Stimulated activated CD8-positive, alpha-beta memory T cell treated with anti-CD3 and anti-CD28 coated beads, Interleukin-4, amount 100 ng/mL, for 48 hours (primary cell): ENCODE data around the gene STRA6.

Source experiments
- DNase-seq: peaks from one replicate; pipeline ENCODE4 v3.0.0-alpha.2; 2020

The STRA6 gene, protein sequence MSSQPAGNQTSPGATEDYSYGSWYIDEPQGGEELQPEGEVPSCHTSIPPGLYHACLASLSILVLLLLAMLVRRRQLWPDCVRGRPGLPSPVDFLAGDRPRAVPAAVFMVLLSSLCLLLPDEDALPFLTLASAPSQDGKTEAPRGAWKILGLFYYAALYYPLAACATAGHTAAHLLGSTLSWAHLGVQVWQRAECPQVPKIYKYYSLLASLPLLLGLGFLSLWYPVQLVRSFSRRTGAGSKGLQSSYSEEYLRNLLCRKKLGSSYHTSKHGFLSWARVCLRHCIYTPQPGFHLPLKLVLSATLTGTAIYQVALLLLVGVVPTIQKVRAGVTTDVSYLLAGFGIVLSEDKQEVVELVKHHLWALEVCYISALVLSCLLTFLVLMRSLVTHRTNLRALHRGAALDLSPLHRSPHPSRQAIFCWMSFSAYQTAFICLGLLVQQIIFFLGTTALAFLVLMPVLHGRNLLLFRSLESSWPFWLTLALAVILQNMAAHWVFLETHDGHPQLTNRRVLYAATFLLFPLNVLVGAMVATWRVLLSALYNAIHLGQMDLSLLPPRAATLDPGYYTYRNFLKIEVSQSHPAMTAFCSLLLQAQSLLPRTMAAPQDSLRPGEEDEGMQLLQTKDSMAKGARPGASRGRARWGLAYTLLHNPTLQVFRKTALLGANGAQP

DNA sequence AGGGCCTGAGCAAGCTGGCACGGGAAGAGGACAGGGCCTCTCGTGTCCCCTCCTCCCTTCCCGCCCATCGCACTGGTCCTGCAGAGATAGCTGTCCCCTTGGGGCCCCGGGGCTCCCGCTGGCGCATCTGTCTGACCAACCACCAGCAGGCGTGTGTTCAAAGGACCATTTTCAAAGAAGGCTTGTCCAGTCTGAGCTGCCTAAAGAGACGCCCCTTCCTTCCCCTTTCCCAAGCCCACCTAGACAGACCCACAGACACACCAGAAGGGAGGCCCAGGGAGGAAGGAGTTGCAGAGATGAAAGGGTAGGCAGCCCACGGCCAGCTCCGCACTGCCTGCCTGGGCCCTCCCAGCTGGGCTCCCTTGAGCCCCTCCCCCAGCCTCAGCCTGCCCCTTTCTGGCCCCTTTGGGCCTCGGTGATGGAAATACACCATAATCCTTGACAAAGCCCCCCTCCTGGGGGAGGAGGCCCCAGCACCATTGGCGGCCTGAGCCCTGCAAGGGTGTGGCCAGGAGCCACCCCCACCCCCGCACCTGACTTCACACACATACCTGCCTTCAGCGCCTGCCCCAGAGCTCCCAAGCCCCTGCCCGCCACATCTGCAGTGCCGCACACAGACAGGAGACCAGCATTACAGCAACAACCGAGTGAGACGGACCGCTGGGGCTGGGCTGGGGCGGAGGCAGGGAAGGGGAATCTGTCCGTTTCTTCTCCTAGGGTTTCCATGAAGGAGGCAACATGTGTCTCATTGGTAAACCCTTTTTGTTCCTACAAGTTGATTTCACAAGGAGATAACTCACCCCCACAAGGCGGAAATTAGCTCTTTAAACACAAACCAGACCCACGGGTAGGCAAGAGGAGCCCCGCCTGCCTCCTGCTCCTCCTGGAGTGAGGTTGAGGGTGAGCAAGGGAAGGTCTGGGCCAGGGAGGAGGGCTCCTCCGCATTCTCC is at the start of gene STRA6:
TSS of gene STRA6 (minus strand) at position 336 of the 950 bp plus-strand sequence. CDS start 520 bp downstream, outside the sequence.
- DNase-seq = peak; percentile 32

DNA sequence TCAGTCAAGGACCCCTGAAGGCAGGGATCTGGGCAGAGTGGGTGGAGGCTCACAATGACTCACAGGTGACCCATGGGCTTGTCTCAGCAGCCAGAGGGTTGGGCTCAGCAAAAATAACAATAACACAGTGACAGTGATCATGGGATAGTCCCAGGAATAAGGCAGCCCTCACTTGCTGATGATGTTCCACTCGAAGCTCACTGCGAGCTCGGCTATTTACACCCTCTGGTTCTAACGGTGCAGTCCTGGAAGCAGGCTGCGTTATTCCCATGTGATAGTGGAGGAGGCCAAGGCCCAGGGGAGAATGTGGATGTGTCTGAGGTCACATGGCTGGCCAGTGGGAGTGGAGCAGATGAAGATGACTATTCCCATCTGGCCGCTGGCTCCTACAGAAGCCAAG is 49.7 kb upstream of the STRA6 start:
- DNase-seq = no peak

DNA sequence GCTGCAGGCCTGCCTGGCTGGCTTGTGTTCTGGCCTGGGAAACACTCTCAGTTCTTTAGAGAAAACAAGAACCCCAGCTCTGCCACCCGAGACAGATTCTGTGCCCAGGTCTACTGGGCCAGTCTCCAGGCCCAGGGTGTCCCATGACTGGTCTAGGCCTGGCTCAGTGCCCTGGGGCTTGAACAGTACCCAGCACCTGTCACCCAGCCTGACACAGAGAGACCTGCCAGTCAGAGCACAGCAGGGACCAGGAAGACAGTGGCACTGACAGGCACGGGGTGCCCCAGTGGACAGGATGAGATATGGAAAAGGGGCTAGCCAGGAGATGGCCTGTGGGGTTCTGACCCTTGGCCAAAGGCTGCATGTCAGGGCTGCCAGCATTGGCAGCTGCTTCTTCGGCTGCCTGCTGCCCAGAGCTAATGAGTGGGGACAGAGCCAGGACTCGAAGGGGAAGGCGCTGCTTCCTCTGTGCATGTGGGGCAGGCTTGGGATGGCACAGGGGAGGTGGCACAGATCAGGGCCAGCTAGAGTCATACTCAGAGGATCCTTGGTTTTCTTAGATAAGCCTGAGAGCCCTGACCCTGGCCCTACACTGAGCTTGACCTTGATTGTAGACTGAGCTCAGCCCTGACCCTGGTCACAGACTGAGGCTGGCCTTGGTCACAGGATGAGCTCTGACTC is 48.7 kb upstream of the STRA6 start:
- no peak for DNase-seq

DNA sequence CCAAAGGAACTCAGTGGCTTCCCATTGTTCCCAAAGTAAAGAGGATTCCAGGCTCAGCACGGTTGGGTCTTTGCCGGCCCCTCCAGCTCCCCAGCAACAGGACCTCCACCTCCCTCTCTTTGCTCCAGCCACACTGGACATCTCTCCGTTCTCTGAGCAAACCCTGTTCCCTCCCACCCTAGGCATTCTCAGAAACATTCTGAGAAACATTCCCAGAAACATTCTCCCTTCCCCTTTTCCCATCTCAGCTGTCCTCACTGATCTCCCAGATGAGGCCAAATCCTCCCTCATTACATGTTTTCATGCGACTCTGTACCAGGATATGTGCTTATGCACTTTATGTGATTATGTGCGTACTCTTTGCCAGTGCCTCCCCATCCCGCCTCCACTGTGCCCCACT is 47.7 kb upstream of the STRA6 start:
- no peak for DNase-seq

DNA sequence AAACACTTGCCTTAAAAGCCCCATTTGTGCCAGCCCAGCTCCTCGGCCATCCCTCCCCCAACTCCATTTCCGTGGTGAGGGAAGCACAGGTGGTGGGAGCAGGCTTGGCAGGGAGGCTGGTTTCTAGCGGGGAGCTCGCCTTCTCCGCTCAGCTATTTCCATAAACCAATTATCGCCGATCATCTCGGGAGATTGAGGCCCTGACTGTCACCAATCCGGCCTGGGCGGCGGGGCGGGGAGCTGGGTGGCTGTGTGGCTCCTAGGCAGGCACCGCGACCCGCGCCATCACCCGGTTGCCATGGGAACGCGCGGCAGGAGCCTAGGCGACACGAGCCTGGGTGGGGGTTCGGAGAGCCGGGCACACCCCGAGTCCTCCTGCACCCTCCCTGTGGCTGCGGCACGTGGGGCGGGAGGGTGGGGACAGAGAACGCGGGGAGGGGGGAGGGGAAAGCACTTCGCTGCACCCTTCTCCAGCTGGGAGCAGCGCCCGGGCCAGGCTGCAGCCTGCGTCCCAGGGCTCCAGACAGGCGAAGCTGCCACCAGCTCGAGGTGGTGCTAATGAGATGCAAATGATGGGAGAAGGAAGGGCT is 42.9 kb upstream of the STRA6 start:
- peak; percentile 44 for DNase-seq

DNA sequence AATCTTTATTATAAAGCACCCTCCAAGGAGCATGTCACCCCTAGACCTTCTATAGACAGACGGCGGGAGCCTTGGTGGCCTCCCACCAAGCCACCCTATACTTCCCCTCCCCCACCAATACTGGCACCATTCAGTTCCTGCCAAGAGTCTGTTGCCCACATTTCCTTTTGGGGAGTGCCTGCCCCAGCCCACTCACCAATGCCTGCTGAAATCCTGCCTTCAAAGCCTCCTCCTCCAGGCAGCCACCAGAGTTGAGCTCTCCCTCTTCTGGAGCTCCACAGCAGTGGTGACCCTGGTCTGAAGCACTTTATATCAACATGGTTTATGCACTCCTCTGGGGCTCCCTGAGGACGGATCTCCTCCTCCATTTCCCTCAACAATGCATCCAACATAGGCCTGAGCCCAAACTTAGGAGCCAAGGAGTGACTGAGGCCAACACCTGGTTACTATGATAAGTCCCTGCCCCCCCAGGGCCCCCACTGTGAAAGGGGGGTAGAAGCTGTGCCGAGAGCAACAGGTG is 42.3 kb upstream of the STRA6 start:
- DNase-seq = no peak

DNA sequence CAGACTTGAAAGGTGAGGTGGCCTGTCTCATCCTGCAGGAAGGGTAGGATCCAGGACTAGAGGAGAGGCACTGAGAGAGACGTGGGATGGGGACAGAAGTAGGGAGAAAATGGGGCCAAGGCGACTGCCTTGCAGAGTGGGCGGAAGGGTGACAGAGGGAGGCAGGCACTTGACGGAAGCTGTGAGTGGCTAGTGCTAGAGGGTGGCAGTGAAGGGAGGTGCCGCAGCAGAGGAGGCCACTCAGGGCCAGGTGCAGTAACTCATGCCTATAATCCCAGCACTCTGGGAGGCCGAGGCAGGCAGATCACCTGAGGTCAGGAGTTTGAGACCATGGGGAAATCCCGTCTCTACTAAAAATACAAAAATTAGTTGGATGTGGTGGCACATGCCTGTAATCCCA is 40.8 kb upstream of the STRA6 start:
- DNase-seq = no peak

DNA sequence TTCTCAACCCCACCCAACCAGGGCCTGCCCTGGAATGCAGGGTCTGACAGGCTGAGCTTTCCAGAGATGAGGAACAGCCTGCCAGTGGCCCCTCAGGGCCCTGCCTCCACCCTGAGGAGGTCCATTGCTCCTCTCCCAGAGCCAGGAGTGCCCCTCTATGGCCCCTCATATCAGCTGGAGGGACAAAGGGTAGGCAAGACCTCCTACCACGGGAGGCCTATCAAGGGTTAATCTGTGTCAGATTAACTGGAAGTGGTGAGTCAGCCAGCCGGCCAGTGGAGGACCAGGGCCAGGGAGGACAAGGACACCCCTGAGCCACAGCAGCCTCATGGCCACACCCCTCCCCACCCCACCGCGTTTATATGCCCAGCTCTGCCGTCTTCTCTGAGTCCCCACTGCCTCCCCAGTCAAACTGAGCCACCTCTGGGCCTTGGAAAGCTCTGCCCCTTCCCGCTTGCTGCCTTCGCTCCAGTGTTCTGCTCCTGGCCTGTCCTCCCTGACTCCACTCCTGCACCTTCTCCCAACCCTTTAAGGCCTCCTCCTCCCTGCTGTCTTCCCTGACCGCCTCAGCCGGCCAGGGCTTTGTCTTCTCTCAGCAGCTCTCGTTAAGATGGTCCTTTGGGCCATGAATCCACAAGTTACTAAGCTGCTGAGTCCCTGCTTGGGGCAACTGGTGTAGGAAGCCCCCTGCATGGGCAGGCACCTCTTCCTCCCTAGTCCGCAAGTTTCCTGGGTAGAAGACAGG is 40.0 kb upstream of the STRA6 start:
- DNase-seq = no peak

DNA sequence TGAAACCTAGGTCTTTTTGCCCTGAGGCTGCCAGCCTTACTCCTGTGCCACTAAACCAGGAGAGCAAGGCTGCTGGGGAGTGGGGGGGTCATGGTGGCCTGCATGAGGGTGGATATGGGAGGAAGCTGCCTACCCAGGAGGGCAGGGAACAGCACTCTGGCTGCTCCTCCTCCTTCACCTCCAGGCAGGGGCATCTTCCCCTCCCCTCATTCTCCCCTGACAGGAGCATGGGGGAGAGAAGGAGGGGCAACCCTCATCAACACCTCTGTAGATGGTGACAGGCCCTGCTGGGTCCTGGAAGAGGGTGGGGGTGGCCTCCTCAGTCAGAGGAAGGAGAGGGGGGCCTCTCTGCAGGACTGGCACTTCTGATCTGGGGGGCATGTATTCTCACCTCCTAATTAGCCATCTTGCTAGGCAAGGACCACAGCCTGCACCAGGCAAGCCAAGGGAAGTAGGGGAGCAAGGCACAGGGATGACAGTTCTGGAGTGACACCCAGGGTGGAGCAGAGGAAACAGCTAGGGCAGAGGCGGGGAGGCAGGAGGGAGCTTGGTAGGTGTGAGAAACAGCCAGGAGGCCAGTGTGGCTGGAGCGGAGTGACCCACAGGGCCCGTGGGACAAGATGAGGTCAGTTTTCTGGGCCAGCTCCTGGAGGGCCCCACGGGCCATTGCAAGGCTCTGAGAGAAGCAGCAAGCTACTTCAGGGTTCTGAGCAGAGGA is 38.5 kb upstream of the STRA6 start:
- no peak for DNase-seq

DNA sequence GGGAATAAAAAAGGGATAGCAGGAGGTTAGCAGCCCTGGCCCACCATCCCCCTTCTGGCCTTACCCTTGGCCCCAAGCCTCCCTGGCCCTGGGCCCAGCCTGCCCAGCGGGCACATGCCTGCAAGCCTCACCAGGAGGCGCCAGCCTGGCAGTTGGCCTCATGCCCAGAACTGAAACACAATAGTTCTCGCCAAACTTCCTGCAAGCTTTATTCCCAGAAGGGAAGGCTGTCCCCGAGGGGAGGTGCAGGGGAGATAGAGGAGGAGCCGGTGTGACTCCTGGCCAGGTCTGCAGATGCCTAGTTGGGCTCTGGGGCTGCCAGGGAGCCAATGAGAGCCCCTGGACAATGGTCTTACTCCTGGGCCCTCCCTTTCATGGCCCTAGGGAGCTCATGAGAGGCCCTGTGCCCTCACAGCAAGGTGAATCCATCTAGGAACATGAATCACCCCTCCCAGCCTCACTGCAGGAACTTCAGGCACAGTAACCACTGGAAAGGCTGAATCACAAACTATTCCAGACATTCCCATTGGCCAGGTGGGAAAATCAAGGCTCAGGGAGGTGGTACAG is 37.5 kb upstream of the STRA6 start:
- DNase-seq = no peak

DNA sequence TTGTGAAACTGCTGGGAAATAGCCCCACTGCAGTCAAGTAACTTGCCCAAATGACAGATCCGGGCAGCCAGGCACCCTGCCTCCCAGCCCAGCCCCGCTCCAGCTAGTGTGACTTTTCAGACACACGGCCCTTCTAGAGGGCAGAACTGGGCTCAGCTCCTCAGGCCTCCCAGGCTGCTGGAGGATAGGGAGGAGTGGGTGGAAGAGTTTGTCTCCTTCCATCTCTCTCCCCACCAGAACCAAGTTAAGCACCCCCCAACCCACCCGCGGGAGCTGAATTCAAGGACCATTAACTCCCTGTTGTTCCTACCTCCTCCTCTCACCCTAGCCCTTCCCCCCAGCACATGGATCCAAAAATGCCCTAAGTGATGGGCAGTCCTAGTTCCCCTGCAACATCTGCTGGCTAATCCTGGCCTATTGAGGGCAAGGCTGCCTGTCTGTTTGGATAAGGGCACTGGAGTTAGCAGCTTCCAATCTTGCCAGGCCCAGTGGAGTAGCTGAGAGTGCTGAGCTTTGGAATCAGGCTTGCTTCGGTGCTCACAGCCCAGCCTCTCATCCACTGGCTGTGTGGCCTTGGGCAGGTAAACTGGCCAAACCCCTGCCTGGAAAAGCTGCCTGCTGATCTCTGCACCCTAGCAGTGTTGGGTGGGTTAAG is 36.6 kb upstream of the STRA6 start:
- no peak for DNase-seq

DNA sequence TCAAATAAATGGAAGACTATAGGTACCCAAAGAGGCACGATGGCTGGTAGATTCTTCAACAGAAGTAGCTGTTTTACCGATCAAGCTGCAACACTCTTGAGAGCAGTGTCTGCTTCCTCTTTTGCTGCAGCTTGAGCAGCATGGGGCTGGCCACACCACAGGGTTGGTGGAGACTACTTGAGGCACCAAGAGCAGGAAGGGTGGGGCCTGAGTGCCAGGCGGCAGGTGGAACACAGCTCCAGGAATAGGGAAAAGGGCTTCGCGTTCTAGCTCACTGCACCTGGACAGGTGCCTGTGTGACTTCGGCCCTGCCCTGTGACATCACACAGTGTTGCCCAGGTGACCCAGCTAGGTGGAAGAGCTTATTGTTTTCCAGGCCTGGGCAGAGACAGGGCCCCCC is 33.4 kb upstream of the STRA6 start, which contains the start of gene CCDC33:
TSS of gene CCDC33 (plus strand) at position 365 of the 400 bp plus-strand sequence. CDS start 394 bp downstream, outside the sequence.
- DNase-seq = no peak

DNA sequence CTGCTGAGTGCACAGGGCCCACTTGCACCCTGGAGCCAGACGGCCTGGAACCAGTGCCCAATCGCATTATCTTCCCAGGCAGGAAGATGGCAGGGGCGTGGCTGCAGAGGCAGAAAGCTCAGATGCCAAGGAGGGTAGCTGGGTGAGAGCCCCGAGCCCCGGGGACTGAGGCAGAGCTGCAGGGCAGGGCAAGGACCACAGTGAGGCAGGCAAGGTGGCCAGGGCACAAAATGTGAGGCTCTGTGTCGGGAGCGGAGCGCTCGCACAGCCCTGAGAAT is 31.9 kb upstream of the STRA6 start:
- DNase-seq = no peak

DNA sequence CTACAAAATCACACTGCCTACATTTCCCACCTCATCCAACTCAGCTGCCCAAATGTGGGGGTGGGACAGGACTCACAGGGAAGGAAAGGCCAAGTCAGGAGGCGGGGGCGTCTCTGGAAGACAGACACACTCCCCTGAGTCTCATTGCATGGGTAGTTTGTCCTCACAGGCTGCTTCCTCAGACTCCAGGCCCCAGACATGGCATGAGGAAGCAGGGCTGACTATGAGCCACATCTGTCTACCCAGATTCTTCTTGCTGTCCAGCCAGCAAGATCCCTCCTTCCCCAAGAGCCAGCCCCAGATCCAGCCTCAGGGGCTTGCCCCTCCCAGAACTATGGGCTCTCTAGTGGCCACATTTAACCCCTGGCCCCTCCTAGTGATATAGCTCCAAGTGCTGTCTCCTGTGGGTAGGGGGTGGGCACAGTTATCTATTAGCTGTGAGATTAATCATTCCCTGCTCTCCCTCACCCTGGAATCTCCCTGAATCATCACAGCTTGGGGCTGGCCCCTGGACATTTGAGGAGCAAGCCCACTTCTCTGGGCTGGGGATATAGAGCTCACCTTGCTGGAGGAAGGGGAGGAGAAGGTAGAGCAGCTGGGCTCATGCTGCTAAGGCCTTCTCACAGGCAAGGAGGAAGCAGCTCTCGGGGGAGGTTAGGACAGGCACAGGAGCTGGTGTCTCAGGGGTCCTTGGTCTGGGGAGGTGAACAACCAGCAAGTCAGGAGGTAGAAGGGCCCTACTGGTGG is 31.4 kb upstream of the STRA6 start:
- DNase-seq = no peak

DNA sequence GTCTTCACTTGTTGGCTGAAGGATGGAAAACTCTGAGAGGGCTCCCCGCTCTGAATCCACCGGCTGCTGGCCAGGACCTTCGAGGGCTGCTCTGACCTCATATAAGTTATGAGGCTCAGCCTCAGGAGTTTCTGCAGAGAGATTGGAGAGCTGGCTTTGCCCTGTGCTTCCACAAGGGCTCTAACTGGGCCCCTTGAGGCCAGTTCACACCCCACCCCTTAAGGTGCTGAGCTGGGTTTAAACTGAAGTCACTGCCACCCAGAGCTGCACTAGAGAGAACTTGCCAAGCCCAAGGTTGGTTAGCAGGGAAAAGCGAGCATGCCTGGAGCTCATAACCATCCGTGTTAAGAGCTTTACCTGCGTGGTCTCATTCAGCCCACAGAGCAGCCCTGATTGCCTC is 30.8 kb upstream of the STRA6 start:
- no peak for DNase-seq

DNA sequence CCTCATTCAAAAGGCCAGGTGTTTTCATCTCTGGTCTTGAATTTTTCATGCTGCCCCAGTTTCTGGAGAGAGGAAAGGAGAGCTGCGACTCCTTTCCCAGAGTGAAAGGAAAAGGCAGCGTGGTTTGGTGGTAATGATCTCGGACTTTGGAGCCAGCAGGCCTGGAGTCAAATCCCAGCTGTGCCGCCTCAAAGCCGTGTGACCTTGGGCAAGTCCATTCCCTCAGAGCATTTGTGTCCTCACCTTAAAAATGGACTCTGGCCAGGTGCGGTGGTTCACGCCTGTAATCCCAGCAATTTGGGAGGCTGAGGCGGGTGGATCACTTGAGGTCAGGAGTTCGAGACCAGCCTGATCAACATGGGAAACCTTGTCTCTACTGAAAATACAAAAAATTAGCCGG is 28.9 kb upstream of the STRA6 start:
- no peak for DNase-seq

DNA sequence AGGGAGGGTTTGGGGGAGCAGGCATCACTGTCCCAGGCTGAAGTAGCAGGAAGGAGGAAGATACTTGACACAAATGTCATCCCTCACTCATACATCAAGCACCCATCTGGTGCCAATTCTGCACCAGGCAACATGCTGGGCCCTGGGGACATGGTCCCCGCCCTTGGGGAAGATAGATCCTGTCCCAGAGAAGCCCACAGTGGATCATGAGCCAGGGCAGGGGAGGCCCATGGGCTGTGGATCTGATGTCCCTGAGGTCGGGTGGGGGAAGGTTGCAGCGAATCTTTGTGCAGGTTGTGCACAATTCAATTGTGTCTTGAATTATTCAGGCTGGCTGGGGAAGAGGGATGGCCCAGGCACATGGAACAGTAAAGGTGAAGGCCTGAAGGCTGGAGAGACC is 27.1 kb upstream of the STRA6 start:
- no peak for DNase-seq

DNA sequence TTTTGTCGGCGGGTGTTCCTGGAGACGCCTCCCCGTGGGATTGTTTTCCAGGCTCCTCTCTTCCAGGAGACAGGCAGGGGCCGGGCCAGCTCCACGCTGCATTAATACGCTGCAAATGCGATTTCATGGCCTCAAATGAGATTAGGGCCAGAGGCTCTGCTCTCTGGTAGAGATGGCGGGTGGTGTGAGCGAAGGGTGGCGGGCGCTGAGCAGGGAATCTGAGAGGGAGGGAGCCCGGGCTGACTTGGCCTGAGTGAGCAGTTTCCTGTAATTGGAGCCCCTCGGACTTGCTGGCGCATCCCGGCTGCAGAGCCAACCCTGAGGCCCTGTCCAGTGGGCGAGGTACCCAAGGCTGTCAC is 26.1 kb upstream of the STRA6 start:
- DNase-seq = no peak
